ENCODE results near the gene C19orf67.
"Not testable (repeated sequence)": the region's sequence is repeated elsewhere in the genome, so short reads cannot be mapped to it uniquely, and the experiment has no call there.

Gene C19orf67

GRCh38 chr19:14055396-14055795 lies 30.2 kb downstream of the C19orf67 start:
- DNase-seq = no peak

- no peak for DNase-seq
Measured at GRCh38 chr19:14054721-14055120, 30.9 kb downstream of the C19orf67 start.

GRCh38 chr19:14054099-14054498 lies 31.5 kb downstream of the C19orf67 start:
- DNase-seq = no peak

- DNase-seq = no peak
Measured at GRCh38 chr19:14053500-14053899, 32.1 kb downstream of the C19orf67 start.

- no peak for DNase-seq
Measured at GRCh38 chr19:14053032-14053431, 32.6 kb downstream of the C19orf67 start.

- no peak for DNase-seq
Measured at GRCh38 chr19:14052470-14052869, 33.1 kb downstream of the C19orf67 start.

- no peak for DNase-seq
Measured at GRCh38 chr19:14051980-14052379, 33.6 kb downstream of the C19orf67 start.

- not testable (repeated sequence) for DNase-seq
Measured at GRCh38 chr19:14050961-14051360, 34.6 kb downstream of the C19orf67 start.

- DNase-seq = no peak
Measured at GRCh38 chr19:14050512-14050911, 35.1 kb downstream of the C19orf67 start.

- no peak for DNase-seq
Measured at GRCh38 chr19:14048443-14049153, 37.0 kb downstream of the C19orf67 start.

GRCh38 chr19:14047866-14048265 lies 37.7 kb downstream of the C19orf67 start:
- DNase-seq = not testable (repeated sequence)

- DNase-seq = peak; percentile 41
Measured at GRCh38 chr19:14042659-14043608, 42.6 kb downstream of the C19orf67 start.

GRCh38 chr19:14039181-14039580 lies 46.4 kb downstream of the C19orf67 start:
- DNase-seq = no peak

- peak; percentile 45 for DNase-seq
Measured at GRCh38 chr19:14035706-14036105, 49.9 kb downstream of the C19orf67 start.

GRCh38 chr19:14035159-14035558 lies 50.4 kb downstream of the C19orf67 start:
- not testable (repeated sequence) for DNase-seq

GRCh38 chr19:14033946-14034345 lies 51.6 kb downstream of the C19orf67 start:
- DNase-seq = no peak

- DNase-seq = peak; percentile 61
Measured at GRCh38 chr19:14031719-14032480, 53.7 kb downstream of the C19orf67 start, which contains the start of gene IL27RA. IL27RA (plus strand) TSS chr19:14031762; CDS start chr19:14031873, 111 bp downstream.

Measured in fibroblast of upper back skin (primary cell).